H9 (cell line): Measurements from ENCODE around the gene CTRB2. TPM values are rescaled to one million over a fixed set of nuclear protein-coding genes. Genes with fewer than 3 reads are reported as not detected.

Experiments
- DNase-seq: peaks from one replicate; pipeline ENCODE4 v3.0.0-alpha.2; 2017
- H2AFZ ChIP-seq: one replicate; pipeline ENCODE4 v1.6.1; 2013; ENCODE audit warnings: mild to moderate bottlenecking, low read length, control low read depth, moderate library complexity
- H2AK5ac ChIP-seq: 2 replicates; pipeline ENCODE4 v1.6.1; 2013; ENCODE audit warnings: low read length, control low read depth, mixed read lengths; ENCODE audit not compliant: insufficient read length
- H2BK120ac ChIP-seq: one replicate; pipeline ENCODE4 v1.6.1; 2013; ENCODE audit warnings: low read depth, mild to moderate bottlenecking, low read length, control low read depth, inconsistent platforms; ENCODE audit not compliant: poor library complexity, severe bottlenecking
- H2BK12ac ChIP-seq: 2 replicates; pipeline ENCODE4 v1.6.1; 2013; ENCODE audit warnings: low read length, control low read depth, mixed read lengths, low read depth; ENCODE audit not compliant: insufficient read length
- H2BK15ac ChIP-seq: 2 replicates; pipeline ENCODE4 v1.6.1; 2013; ENCODE audit warnings: low read depth, low read length, control low read depth
- H2BK20ac ChIP-seq: one replicate; pipeline ENCODE4 v1.6.1; 2013; ENCODE audit warnings: low read depth, mild to moderate bottlenecking, low read length, control low read depth, inconsistent platforms; ENCODE audit not compliant: poor library complexity, severe bottlenecking
- H2BK5ac ChIP-seq: 2 replicates; pipeline ENCODE4 v1.6.1; 2013; ENCODE audit warnings: low read length, control low read depth, mixed read lengths; ENCODE audit not compliant: insufficient read length
- H3K14ac ChIP-seq: 2 replicates; pipeline ENCODE4 v1.6.1; 2013; ENCODE audit warnings: low read length, control low read depth; ENCODE audit not compliant: insufficient read depth
- H3K18ac ChIP-seq: 2 replicates; pipeline ENCODE4 v1.6.1; 2013; ENCODE audit warnings: low read depth, mild to moderate bottlenecking, mixed read lengths, low read length, control low read depth; ENCODE audit not compliant: insufficient read length
- H3K23ac ChIP-seq: 2 replicates; pipeline ENCODE4 v1.6.1; 2013; ENCODE audit warnings: low read length, control low read depth, mixed read lengths, low read depth; ENCODE audit not compliant: insufficient read length
- H3K23me2 ChIP-seq: 2 replicates; pipeline ENCODE4 v1.6.1; 2013; ENCODE audit warnings: low read depth, mild to moderate bottlenecking, mixed read lengths, low read length, control low read depth; ENCODE audit not compliant: insufficient read length, poor library complexity, severe bottlenecking
- H3K27ac ChIP-seq: 2 replicates; pipeline ENCODE4 v1.5.1; 2013; ENCODE audit warnings: low read length, control low read depth, mixed read lengths, low read depth; ENCODE audit not compliant: insufficient read length
- H3K27me3 ChIP-seq: 2 replicates; pipeline ENCODE4 v1.6.1; 2013; ENCODE audit warnings: low read length, control low read depth, inconsistent platforms; ENCODE audit not compliant: insufficient read depth
- H3K4ac ChIP-seq: 2 replicates; pipeline ENCODE4 v1.6.1; 2013; ENCODE audit warnings: low read depth, mild to moderate bottlenecking, control low read depth, inconsistent platforms, low read length, moderate library complexity
- H3K4me1 ChIP-seq: 2 replicates; pipeline ENCODE4 v1.6.1; 2013; ENCODE audit warnings: low read length, control low read depth, inconsistent platforms; ENCODE audit not compliant: insufficient read depth
- H3K4me2 ChIP-seq: 2 replicates; pipeline ENCODE4 v1.6.1; 2013; ENCODE audit warnings: low read length, control low read depth, mixed read lengths; ENCODE audit not compliant: insufficient read length, insufficient read depth
- H3K56ac ChIP-seq: 2 replicates; pipeline ENCODE4 v1.6.1; 2013; ENCODE audit warnings: low read depth, mild to moderate bottlenecking, mixed read lengths, low read length, control low read depth; ENCODE audit not compliant: insufficient read length
- H3K79me1 ChIP-seq: 2 replicates; pipeline ENCODE4 v1.6.1; 2013; ENCODE audit warnings: low read depth, mild to moderate bottlenecking, moderate library complexity, low read length, control low read depth, inconsistent platforms; ENCODE audit not compliant: insufficient read depth, poor library complexity, severe bottlenecking
- H3K79me2 ChIP-seq: 2 replicates; pipeline ENCODE4 v1.6.1; 2013; ENCODE audit warnings: low read length, control low read depth, inconsistent platforms; ENCODE audit not compliant: insufficient read depth
- H3K9ac ChIP-seq: 2 replicates; pipeline ENCODE4 v1.6.1; 2013; ENCODE audit warnings: low read length, control low read depth, mixed read lengths; ENCODE audit not compliant: insufficient read length; ENCODE audit errors: extremely low read depth
- H3K9me3 ChIP-seq: one replicate; pipeline ENCODE4 v1.6.1; 2013; ENCODE audit warnings: low read depth, low read length, inconsistent platforms; ENCODE audit not compliant: control insufficient read depth
- H3T11ph ChIP-seq: one replicate; pipeline ENCODE4 v1.6.1; 2013; ENCODE audit warnings: mild to moderate bottlenecking, low read length, control low read depth, inconsistent platforms
- H4K20me1 ChIP-seq: one replicate; pipeline ENCODE4 v1.6.1; 2013; ENCODE audit not compliant: control insufficient read depth, insufficient read length, insufficient read depth
- H4K5ac ChIP-seq: 2 replicates; pipeline ENCODE4 v1.6.1; 2013; ENCODE audit warnings: low read depth, mild to moderate bottlenecking, mixed read lengths, low read length, control low read depth; ENCODE audit not compliant: insufficient read length
- H4K8ac ChIP-seq: replicated peaks from 2 replicates; pipeline ENCODE4 v1.6.1; 2013; ENCODE audit warnings: low read length, control low read depth, mixed read lengths, low read depth; ENCODE audit not compliant: insufficient read length
- H4K91ac ChIP-seq: 2 replicates; pipeline ENCODE4 v1.6.1; 2013; ENCODE audit warnings: low read depth, mild to moderate bottlenecking, moderate library complexity, mixed read lengths, low read length, control low read depth; ENCODE audit not compliant: insufficient read length
- H3K27ac Mint-ChIP-seq, 3 experiments: 2 replicates in 2 of 3; 3 replicates in 1 of 3; pipeline ENCODE4 v1.8.0; 2020 to 2021; ENCODE audit warnings: mixed read lengths in 3 of 3, mild to moderate bottlenecking in 1 of 3, moderate library complexity in 1 of 3
- H3K27me3 Mint-ChIP-seq: 2 replicates; pipeline ENCODE4 v1.8.0; 2021; ENCODE audit warnings: low read depth, mild to moderate bottlenecking, moderate library complexity, mixed read lengths
- H3K36me3 Mint-ChIP-seq, 3 experiments: 2 replicates in 2 of 3; 3 replicates in 1 of 3; pipeline ENCODE4 v1.8.0; 2020 to 2021; ENCODE audit warnings: low read depth in 3 of 3, mixed read lengths in 3 of 3; ENCODE audit not compliant: insufficient read depth in 1 of 3
- H3K4me1 Mint-ChIP-seq, 2 experiments: 2 replicates each; pipeline ENCODE4 v1.8.0; 2020; ENCODE audit warnings: mixed read lengths in 2 of 2
- H3K4me3 Mint-ChIP-seq, 2 experiments: 2 replicates in 1 of 2; 3 replicates in 1 of 2; pipeline ENCODE4 v1.8.0; 2020 to 2021; ENCODE audit warnings: mild to moderate bottlenecking in 2 of 2, mixed read lengths in 2 of 2, moderate library complexity in 1 of 2
- H3K9me3 Mint-ChIP-seq, 2 experiments: 2 replicates in 1 of 2; 3 replicates in 1 of 2; pipeline ENCODE4 v1.8.0; 2020; ENCODE audit warnings: mild to moderate bottlenecking in 2 of 2, mixed read lengths in 2 of 2, moderate library complexity in 1 of 2
- CTCF ChIP-seq: fragments of 200-600 bp; sonication (generic); conservative IDR thresholded peaks from 3 replicates; pipeline ENCODE4 v1.8.0; 2021; ENCODE audit warnings: antibody characterized with exemption, mild to moderate bottlenecking
- WGBS: extraction: QIAGEN DNeasy Blood & Tissue Kit; methylation state at CpG from one replicate; pipeline ENCODE4 v1.1.7; 2013; ENCODE audit warnings: missing lambda C conversion rate, low lambda C conversion rate, mixed read lengths; ENCODE audit not compliant: insufficient read length; ENCODE audit errors: extremely low coverage; 5-methylcytosine and 5-hydroxymethylcytosine counted together
- total RNA-seq: library from RNA; stranded (reverse); gene quantifications from 2 replicates; pipeline ENCODE4 v1.2.1, GENCODE V29; 2021

Gene CTRB2
- total RNA-seq, 1 experiment from 2014 or later = not detected

GRCh38 chr16:75189638-75190245, 17.2 kb downstream of the CTRB2 start:
- Mint-ChIP-seq H3K27me3 (no peaks in the 10 kb centered on the region), H3K9me3 (peaks cover 0 to 4% of the 10 kb centered on the region in 2 experiments; a peak in 2 of 5 replicates), H3K27ac (no peak overlapping the region; a peak in 1 of 7 replicates), H3K36me3 (peaks cover 0 to 4% (median 2%) of the 10 kb centered on the region in 3 experiments; a peak in 1 of 7 replicates), H3K4me1 (0 out of 4 replicates have a peak, but pooled peaks cover 0 to 3% of the 10 kb centered on the region in 2 experiments), H3K4me3 (no peak overlapping the region; a peak in 1 of 5 replicates)
- no peak overlapping the region for H3K27ac ChIP-seq
- H3K4ac ChIP-seq = no peak overlapping the region
- no peak overlapping the region for H2BK15ac ChIP-seq
- H2BK5ac ChIP-seq = no peak overlapping the region
- no peak overlapping the region for H3K4me2 ChIP-seq
- no peak overlapping the region for H4K8ac ChIP-seq
- H3K9me3 ChIP-seq = no peaks in the 10 kb centered on the region
- H3K18ac ChIP-seq = no peak overlapping the region
- no peaks in the 10 kb centered on the region for H3K4me1 ChIP-seq
- no peaks in the 10 kb centered on the region for H3K27me3 ChIP-seq
- no peak overlapping the region for H3K23ac ChIP-seq
- no peak overlapping the region for H3T11ph ChIP-seq
- no peak overlapping the region for H2BK12ac ChIP-seq
- H3K9ac ChIP-seq = no peak overlapping the region
- H2AFZ ChIP-seq = no peak overlapping the region
- no peak for TF ChIP-seq CTCF
- no peak for DNase-seq
- H4K91ac ChIP-seq = no peak overlapping the region
- H2BK120ac ChIP-seq = no peak overlapping the region
- H3K56ac ChIP-seq = no peak overlapping the region
- WGBS = no CpG with 5 or more reads among the region's 8 CpGs
- H3K14ac ChIP-seq = no peak overlapping the region
- H4K20me1 ChIP-seq = no peaks in the 10 kb centered on the region
- no peak overlapping the region for H2AK5ac ChIP-seq
- no peak overlapping the region for H4K5ac ChIP-seq
- no peaks in the 10 kb centered on the region for H3K79me2 ChIP-seq
- no peak overlapping the region for H2BK20ac ChIP-seq
- H3K79me1 ChIP-seq = no peaks in the 10 kb centered on the region
- no peaks in the 10 kb centered on the region for H3K23me2 ChIP-seq
